Measurements from ENCODE around the gene TDP2. TPM values are rescaled to one million over a fixed set of nuclear protein-coding genes. Genes with fewer than 3 reads are reported as not detected.

The TDP2 gene
- total RNA-seq, 1 donor from 2014 or later: 11.5 TPM

- no peaks in the 10 kb centered on the region for H3K36me3 ChIP-seq (ENCODE audit: control insufficient read depth in 3 of 3, insufficient read depth in 3 of 3, low read length in 3 of 3)
- H3K4me3 ChIP-seq (ENCODE audit: low read length in 3 of 3): no peak overlapping the region
- no peaks in the 10 kb centered on the region for H3K4me1 ChIP-seq (ENCODE audit: control insufficient read depth in 3 of 3, insufficient read depth in 3 of 3, low read length in 3 of 3)
- H3K9ac ChIP-seq (ENCODE audit: low read depth in 1 of 3, low read length in 3 of 3): no peak overlapping the region
- H3K9me3 ChIP-seq (ENCODE audit: control insufficient read depth in 3 of 3, low read length in 3 of 3): no peaks in the 10 kb centered on the region
- H3K27ac ChIP-seq (ENCODE audit: low read depth, low read length): no peak overlapping the region
- no peaks in the 10 kb centered on the region for H3K27me3 ChIP-seq (ENCODE audit: control insufficient read depth in 3 of 3, insufficient read depth in 3 of 3, low read length in 3 of 3)
Observed at GRCh38 chr6:24607310-24608105, 59.2 kb downstream of the TDP2 start.

GRCh38 chr6:24606200-24606930 is 60.3 kb downstream of the TDP2 start:
- Histone ChIP-seq H3K9ac (ENCODE audit: low read depth in 1 of 3, low read length in 3 of 3) (no peak overlapping the region), H3K4me3 (ENCODE audit: low read length in 3 of 3) (no peak overlapping the region), H3K27ac (ENCODE audit: low read depth, low read length) (no peak overlapping the region), H3K27me3 (ENCODE audit: control insufficient read depth in 3 of 3, insufficient read depth in 3 of 3, low read length in 3 of 3) (no peaks in the 10 kb centered on the region), H3K4me1 (ENCODE audit: control insufficient read depth in 3 of 3, insufficient read depth in 3 of 3, low read length in 3 of 3) (no peaks in the 10 kb centered on the region), H3K36me3 (ENCODE audit: control insufficient read depth in 3 of 3, insufficient read depth in 3 of 3, low read length in 3 of 3) (no peaks in the 10 kb centered on the region), H3K9me3 (ENCODE audit: control insufficient read depth in 3 of 3, low read length in 3 of 3) (no peaks in the 10 kb centered on the region)

GRCh38 chr6:24603241-24603640 is 63.5 kb downstream of the TDP2 start:
- H3K27me3 ChIP-seq (ENCODE audit: control insufficient read depth in 3 of 3, insufficient read depth in 3 of 3, low read length in 3 of 3): peaks cover 0 to under 1% (median 0%) of the 10 kb centered on the region in 3 donors
- no peaks in the 10 kb centered on the region for H3K4me1 ChIP-seq (ENCODE audit: control insufficient read depth in 3 of 3, insufficient read depth in 3 of 3, low read length in 3 of 3)
- H3K9me3 ChIP-seq (ENCODE audit: control insufficient read depth in 3 of 3, low read length in 3 of 3): no peaks in the 10 kb centered on the region
- H3K9ac ChIP-seq (ENCODE audit: low read depth in 1 of 3, low read length in 3 of 3): no peak overlapping the region
- H3K27ac ChIP-seq (ENCODE audit: low read depth, low read length): no peak overlapping the region
- no peaks in the 10 kb centered on the region for H3K36me3 ChIP-seq (ENCODE audit: control insufficient read depth in 3 of 3, insufficient read depth in 3 of 3, low read length in 3 of 3)
- no peak overlapping the region for H3K4me3 ChIP-seq (ENCODE audit: low read length in 3 of 3)

- Histone ChIP-seq H3K4me1 (ENCODE audit: control insufficient read depth in 3 of 3, insufficient read depth in 3 of 3, low read length in 3 of 3) (no peaks in the 10 kb centered on the region), H3K4me3 (ENCODE audit: low read length in 3 of 3) (no peak overlapping the region), H3K36me3 (ENCODE audit: control insufficient read depth in 3 of 3, insufficient read depth in 3 of 3, low read length in 3 of 3) (no peaks in the 10 kb centered on the region), H3K9me3 (ENCODE audit: control insufficient read depth in 3 of 3, low read length in 3 of 3) (no peaks in the 10 kb centered on the region), H3K27ac (ENCODE audit: low read depth, low read length) (no peak overlapping the region), H3K9ac (ENCODE audit: low read depth in 1 of 3, low read length in 3 of 3) (no peak overlapping the region), H3K27me3 (ENCODE audit: control insufficient read depth in 3 of 3, insufficient read depth in 3 of 3, low read length in 3 of 3) (peaks cover 0 to 3% (median 0%) of the 10 kb centered on the region in 3 donors)
Observed at GRCh38 chr6:24600903-24601302, 65.8 kb downstream of the TDP2 start.

Other genes with a start within 250 kb of the TDP2 start
- gene GPLD1, start 177.3 kb downstream of the TDP2 start, total RNA-seq: 2.6 TPM
- gene ALDH5A1, start 171.9 kb downstream of the TDP2 start, total RNA-seq: 5.2 TPM
- gene KIAA0319, start 20.7 kb downstream of the TDP2 start, total RNA-seq: not detected
- gene ACOT13, start 178 bp upstream of the TDP2 start, total RNA-seq: 4.7 TPM
- 41.2 TPM for gene C6orf62, start 52.3 kb upstream of the TDP2 start, total RNA-seq
- gene GMNN, start 108.0 kb upstream of the TDP2 start, total RNA-seq: 5.2 TPM
- not detected for gene ARMH2, start 132.0 kb upstream of the TDP2 start, total RNA-seq

All from skeletal muscle tissue (tissue), 4 donors.